NCI-H748 treated with DMSO at 0.1 percent for 48 hours (cell line): ENCODE data around the gene FKTN.
"Not testable (repeated sequence)": the region's sequence is repeated elsewhere in the genome, so short reads cannot be mapped to it uniquely, and the experiment has no call there.

ENCODE experiments used
- DNase-seq: peaks from one replicate; lab custom pipeline; 2025; lab: John Stamatoyannopoulos, UW

Gene FKTN

GRCh38 chr9:105557804-105558610 lies at the start of gene FKTN:
Gene FKTN, plus strand, starts transcription at chr9:105558131. Its CDS starts 16,902 bp downstream, at chr9:105575033.
- DNase-seq = peak; percentile 48

GRCh38 chr9:105508530-105508929 lies 49.4 kb upstream of the FKTN start:
- no peak for DNase-seq

- DNase-seq = no peak
Observed at GRCh38 chr9:105510024-105510423, 47.9 kb upstream of the FKTN start.

- no peak for DNase-seq
Observed at GRCh38 chr9:105511446-105511845, 46.5 kb upstream of the FKTN start.

- DNase-seq = no peak
Observed at GRCh38 chr9:105515811-105516413, 42.0 kb upstream of the FKTN start.

GRCh38 chr9:105519710-105520369 lies 38.1 kb upstream of the FKTN start:
- DNase-seq = not testable (repeated sequence)

- not testable (repeated sequence) for DNase-seq
Observed at GRCh38 chr9:105520992-105521391, 36.9 kb upstream of the FKTN start.

- not testable (repeated sequence) for DNase-seq
Observed at GRCh38 chr9:105522618-105523385, 35.1 kb upstream of the FKTN start.

GRCh38 chr9:105531530-105531929 lies 26.4 kb upstream of the FKTN start:
- no peak for DNase-seq

GRCh38 chr9:105535920-105536668 lies 21.8 kb upstream of the FKTN start:
- no peak for DNase-seq

GRCh38 chr9:105539452-105539851 lies 18.5 kb upstream of the FKTN start:
- no peak for DNase-seq

GRCh38 chr9:105541838-105542237 lies 16.1 kb upstream of the FKTN start:
- DNase-seq = no peak

- DNase-seq = no peak
Observed at GRCh38 chr9:105554042-105554441, 3.9 kb upstream of the FKTN start.

GRCh38 chr9:105572455-105572854 lies 14.5 kb downstream of the FKTN start:
- DNase-seq = no peak

- not testable (repeated sequence) for DNase-seq
Observed at GRCh38 chr9:105579952-105580351, 22.0 kb downstream of the FKTN start.

- not testable (repeated sequence) for DNase-seq
Observed at GRCh38 chr9:105581550-105581949, 23.6 kb downstream of the FKTN start.

GRCh38 chr9:105593145-105593544 lies 35.2 kb downstream of the FKTN start:
- no peak for DNase-seq

GRCh38 chr9:105608721-105609598 lies 51.0 kb downstream of the FKTN start:
- peak; percentile 58 for DNase-seq

GRCh38 chr9:105621001-105621400 lies 63.1 kb downstream of the FKTN start:
- DNase-seq = no peak

GRCh38 chr9:105625088-105625487 lies 67.2 kb downstream of the FKTN start:
- DNase-seq = no peak
